A673 (cell line): ENCODE measurements around the gene TREM2.

ENCODE experiments used
- EZH2 ChIP-seq: fragments of 200-600 bp; sonication (generic); IDR thresholded peaks from 2 replicates; pipeline ENCODE4 v1.6.1; 2017; ENCODE audit warnings: borderline replicate concordance, low read depth, mild to moderate bottlenecking, mixed read lengths, antibody characterized with exemption, low read length; ENCODE audit not compliant: poor library complexity, severe bottlenecking
- TF ChIP-seq, protein P1 (sequence below): fragments of 300-800, 200-600 bp; sonication (generic); conservative IDR thresholded peaks from 2 replicates; pipeline ENCODE4 v1.5.1; 2017; ENCODE audit warnings: low read depth, mild to moderate bottlenecking, antibody characterized with exemption, low read length, moderate library complexity, mixed read lengths

DNA sequence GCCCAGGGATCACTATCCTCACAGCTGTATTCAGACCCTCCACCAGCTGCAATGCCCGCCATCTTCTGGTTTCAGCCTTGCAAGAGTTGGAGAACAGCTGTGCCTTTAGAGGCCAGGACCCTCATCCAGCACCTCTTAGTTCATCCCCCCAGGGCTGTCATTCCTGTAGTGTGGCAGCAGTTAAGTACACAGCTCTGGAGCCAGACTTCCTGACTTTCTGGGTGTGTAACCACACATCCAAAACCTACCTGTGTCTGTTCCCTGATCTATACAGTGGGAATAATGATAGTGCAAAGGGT lies 452 bp upstream of the TREM2 start:
- TF ChIP-seq, protein P1, sequence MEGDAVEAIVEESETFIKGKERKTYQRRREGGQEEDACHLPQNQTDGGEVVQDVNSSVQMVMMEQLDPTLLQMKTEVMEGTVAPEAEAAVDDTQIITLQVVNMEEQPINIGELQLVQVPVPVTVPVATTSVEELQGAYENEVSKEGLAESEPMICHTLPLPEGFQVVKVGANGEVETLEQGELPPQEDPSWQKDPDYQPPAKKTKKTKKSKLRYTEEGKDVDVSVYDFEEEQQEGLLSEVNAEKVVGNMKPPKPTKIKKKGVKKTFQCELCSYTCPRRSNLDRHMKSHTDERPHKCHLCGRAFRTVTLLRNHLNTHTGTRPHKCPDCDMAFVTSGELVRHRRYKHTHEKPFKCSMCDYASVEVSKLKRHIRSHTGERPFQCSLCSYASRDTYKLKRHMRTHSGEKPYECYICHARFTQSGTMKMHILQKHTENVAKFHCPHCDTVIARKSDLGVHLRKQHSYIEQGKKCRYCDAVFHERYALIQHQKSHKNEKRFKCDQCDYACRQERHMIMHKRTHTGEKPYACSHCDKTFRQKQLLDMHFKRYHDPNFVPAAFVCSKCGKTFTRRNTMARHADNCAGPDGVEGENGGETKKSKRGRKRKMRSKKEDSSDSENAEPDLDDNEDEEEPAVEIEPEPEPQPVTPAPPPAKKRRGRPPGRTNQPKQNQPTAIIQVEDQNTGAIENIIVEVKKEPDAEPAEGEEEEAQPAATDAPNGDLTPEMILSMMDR, result no peak
- no peak for TF ChIP-seq EZH2
